ENCODE results near the gene PDLIM1.

DNA sequence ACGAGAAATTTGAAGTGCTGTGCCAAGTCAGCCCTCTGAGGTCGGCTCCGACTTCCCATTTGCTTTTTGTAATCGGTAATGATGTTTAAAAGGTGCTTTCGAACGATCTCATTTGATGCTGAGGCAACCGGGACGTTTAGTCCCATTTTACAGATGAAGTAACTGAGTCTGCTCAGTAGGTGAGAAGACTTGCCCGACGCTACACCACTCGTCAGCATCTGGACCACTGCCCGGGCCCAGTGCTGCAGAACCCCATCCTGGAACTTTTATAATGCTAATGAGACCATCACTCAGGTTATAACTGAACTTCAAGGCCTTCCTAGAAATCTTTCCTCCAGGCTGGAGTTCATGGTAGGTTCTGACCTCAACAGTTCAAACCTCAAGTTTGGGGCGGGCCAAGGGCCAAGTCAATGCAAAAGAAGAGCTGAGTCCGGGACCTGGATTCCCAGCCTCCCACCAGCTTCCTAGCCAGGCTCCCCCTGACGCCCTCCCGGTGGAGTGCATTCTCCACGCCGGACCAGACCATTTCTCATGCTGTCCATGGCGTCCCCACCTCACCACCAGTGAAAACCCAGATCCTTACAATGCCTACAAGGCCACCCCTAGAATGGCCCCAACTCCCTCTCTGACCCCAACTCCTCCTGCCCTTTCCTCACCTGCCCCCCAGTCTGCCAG lies 699 bp upstream of the PDLIM1 start:
- TF ChIP-seq CTCF (IDR thresholded peaks at IDR 0.05; ENCODE audit: insufficient read depth, low read length) = no peak
- no peak for TF ChIP-seq POLR2AphosphoS5 (IDR thresholded peaks at IDR 0.05; ENCODE audit: low read depth)
- TF ChIP-seq, protein P1, sequence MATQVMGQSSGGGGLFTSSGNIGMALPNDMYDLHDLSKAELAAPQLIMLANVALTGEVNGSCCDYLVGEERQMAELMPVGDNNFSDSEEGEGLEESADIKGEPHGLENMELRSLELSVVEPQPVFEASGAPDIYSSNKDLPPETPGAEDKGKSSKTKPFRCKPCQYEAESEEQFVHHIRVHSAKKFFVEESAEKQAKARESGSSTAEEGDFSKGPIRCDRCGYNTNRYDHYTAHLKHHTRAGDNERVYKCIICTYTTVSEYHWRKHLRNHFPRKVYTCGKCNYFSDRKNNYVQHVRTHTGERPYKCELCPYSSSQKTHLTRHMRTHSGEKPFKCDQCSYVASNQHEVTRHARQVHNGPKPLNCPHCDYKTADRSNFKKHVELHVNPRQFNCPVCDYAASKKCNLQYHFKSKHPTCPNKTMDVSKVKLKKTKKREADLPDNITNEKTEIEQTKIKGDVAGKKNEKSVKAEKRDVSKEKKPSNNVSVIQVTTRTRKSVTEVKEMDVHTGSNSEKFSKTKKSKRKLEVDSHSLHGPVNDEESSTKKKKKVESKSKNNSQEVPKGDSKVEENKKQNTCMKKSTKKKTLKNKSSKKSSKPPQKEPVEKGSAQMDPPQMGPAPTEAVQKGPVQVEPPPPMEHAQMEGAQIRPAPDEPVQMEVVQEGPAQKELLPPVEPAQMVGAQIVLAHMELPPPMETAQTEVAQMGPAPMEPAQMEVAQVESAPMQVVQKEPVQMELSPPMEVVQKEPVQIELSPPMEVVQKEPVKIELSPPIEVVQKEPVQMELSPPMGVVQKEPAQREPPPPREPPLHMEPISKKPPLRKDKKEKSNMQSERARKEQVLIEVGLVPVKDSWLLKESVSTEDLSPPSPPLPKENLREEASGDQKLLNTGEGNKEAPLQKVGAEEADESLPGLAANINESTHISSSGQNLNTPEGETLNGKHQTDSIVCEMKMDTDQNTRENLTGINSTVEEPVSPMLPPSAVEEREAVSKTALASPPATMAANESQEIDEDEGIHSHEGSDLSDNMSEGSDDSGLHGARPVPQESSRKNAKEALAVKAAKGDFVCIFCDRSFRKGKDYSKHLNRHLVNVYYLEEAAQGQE (IDR thresholded peaks at IDR 0.05; ENCODE audit: insufficient replicate concordance, low read depth) = no peak
- no peak for TF ChIP-seq SPI1 (IDR thresholded peaks at IDR 0.05; ENCODE audit: borderline replicate concordance, low read depth)

All from HL-60 (cell line).